ENCODE measurements around the gene MAN1C1. TPM values are rescaled to one million over a fixed set of nuclear protein-coding genes. Genes with fewer than 3 reads are reported as not detected.

The MAN1C1 gene
- total and polyA plus RNA-seq, 10 of the 15 experiments (the other 5 are each of a cell fraction or from before 2014, with no cell fraction given) = 0.12 to 0.56 (median 0.22) TPM; not detected in 3

GRCh38 chr1:25739341-25739740 is 122.8 kb downstream of the MAN1C1 start (continued):
- TF ChIP-seq E4F1 (IDR thresholded peaks at IDR 0.05; ENCODE audit: borderline replicate concordance, partially characterized antibody) (no peak), ETV6 (conservative IDR thresholded peaks at IDR 0.05 in 1 of 2, IDR thresholded peaks at IDR 0.05 in 1 of 2; ENCODE audit: borderline replicate concordance in 1 of 2, low read depth in 1 of 2) (no peak), ZBTB40 (IDR thresholded peaks at IDR 0.05; ENCODE audit: borderline replicate concordance) (no peak)

GRCh38 chr1:25740071-25740470 is 123.5 kb downstream of the MAN1C1 start:
- intact Hi-C loops (cut with micrococcal nuclease; ENCODE audit: unreplicated experiment) = no loop called here

More at GRCh38 chr1:25740071-25740470, 123.5 kb downstream of the MAN1C1 start:
- peaks cover 5 to 14% of the 10 kb centered on the region in 2 experiments for H3K27me3 ChIP-seq (replicated peaks in 1 of 2; ENCODE audit: control insufficient read depth in 2 of 2, insufficient read depth in 2 of 2, low read length in 1 of 2)
- H2AFZ ChIP-seq (ENCODE audit: control insufficient read depth, low read depth, low read length) = no peak overlapping the region
- FAIRE-seq (no peak), DNase-seq (ENCODE audit: low read depth, low spot score) (no peak), ATAC-seq (no peak)
- no peak overlapping the region for H3K9ac ChIP-seq (ENCODE audit: control insufficient read depth, insufficient read depth, low read length)
- ChIA-PET SMC1A (ENCODE audit: uncharacterized antibody, unreplicated experiment) (no interaction called here), POLR2A (no interaction called here), RAD21 (ENCODE audit: unreplicated experiment) (no interaction called here), CTCF (no interaction called here)
- TF ChIP-seq ZZZ3 (IDR thresholded peaks at IDR 0.05; ENCODE audit: control insufficient read depth, insufficient read length, low read depth) (no peak), CBFB (IDR thresholded peaks at IDR 0.05; ENCODE audit: low read depth) (no peak)
- H3K4me2 ChIP-seq (ENCODE audit: control insufficient read depth, insufficient read depth) = no peak overlapping the region
- no peaks in the 10 kb centered on the region for H3K9me3 ChIP-seq (replicated peaks; ENCODE audit: control insufficient read depth, insufficient read depth, low read length)
- BruUV-seq (replicated peaks) = no TSS peak
- H4K20me1 ChIP-seq (ENCODE audit: control insufficient read depth, insufficient read depth) = no peaks in the 10 kb centered on the region; the same call in 1 of the 2 replicates
- no peak overlapping the region for H3K4me3 ChIP-seq
- WGBS (ENCODE audit: insufficient coverage, insufficient replicate concordance, low lambda C conversion rate, missing lambda C conversion rate) = 34% methylated on average over 7 of the region's 10 CpGs
- no peaks in the 10 kb centered on the region for H3K4me1 ChIP-seq (ENCODE audit: control insufficient read depth, insufficient read depth, low read length)
- in situ Hi-C loops (cut with MboI) = loop anchor here (5.0 kb wide), 1 partner anchor 52 kb away; no protein-coding TSS in a partner anchor
- no peak overlapping the region for H3K27ac ChIP-seq (ENCODE audit: control insufficient read depth, insufficient read depth)
- H3K79me2 ChIP-seq (ENCODE audit: control insufficient read depth, insufficient read depth, low read length) = no peaks in the 10 kb centered on the region
- no peaks in the 10 kb centered on the region for H3K36me3 ChIP-seq (ENCODE audit: control insufficient read depth in 2 of 2, insufficient read depth in 2 of 2, low read length in 1 of 2)

All from GM12878 (cell line).